HepG2 (cell line): ENCODE results near the gene ZNRF3. TPM values are rescaled to one million over a fixed set of nuclear protein-coding genes. Genes with fewer than 3 reads are reported as not detected.

ENCODE experiments used
- ARHGAP35 ChIP-seq: sonication (generic); formaldehyde crosslinking; IDR thresholded peaks from 2 replicates; pipeline ENCODE4 v1.9.0; 2022; ENCODE audit warnings: mild to moderate bottlenecking, inconsistent platforms, moderate library complexity, missing genetic modification reagents, borderline replicate concordance
- BORCS8-MEF2B ChIP-seq: sonication (generic); formaldehyde crosslinking; IDR thresholded peaks from 2 replicates; pipeline ENCODE4 v1.8.0; 2022; ENCODE audit warnings: mild to moderate bottlenecking, missing genetic modification reagents
- ERF ChIP-seq: IDR thresholded peaks from 2 replicates; pipeline ENCODE4 v1.6.1; 2018; ENCODE audit warnings: missing biosample characterization, missing genetic modification reagents
- GZF1 ChIP-seq: sonication (generic); formaldehyde crosslinking; IDR thresholded peaks from 2 replicates; pipeline ENCODE4 v1.5.1; 2020; ENCODE audit warnings: mild to moderate bottlenecking, missing genetic modification reagents
- HDAC6 ChIP-seq: fragments of 200-600 bp; sonication (generic); IDR thresholded peaks from 2 replicates; pipeline ENCODE4 v1.7.0; 2017; ENCODE audit warnings: mild to moderate bottlenecking, antibody characterized with exemption, low read length, low read depth
- MAFK ChIP-seq, 2 experiments: IDR thresholded peaks in 1 of 2; conservative IDR thresholded peaks in 1 of 2; 2 replicates each; pipeline ENCODE4 v1.6.1; 2011; ENCODE audit warnings: improper control_type of control experiment in 2 of 2, low read length in 2 of 2
- POLR2AphosphoS2 ChIP-seq: IDR thresholded peaks from 2 replicates; pipeline ENCODE4 v1.6.1; 2011; ENCODE audit warnings: low read depth, low read length, improper control_type of control experiment
- RAD51 ChIP-seq: fragments of 450-650 bp; IDR thresholded peaks from 2 replicates; pipeline ENCODE4 v1.6.1; 2016; ENCODE audit warnings: borderline replicate concordance
- REPIN1 ChIP-seq: sonication (generic); formaldehyde crosslinking; IDR thresholded peaks from 2 replicates; pipeline ENCODE4 v1.8.0; 2022; ENCODE audit warnings: missing genetic modification reagents, low read depth, mild to moderate bottlenecking, borderline replicate concordance
- RFXAP ChIP-seq: sonication (generic); formaldehyde crosslinking; IDR thresholded peaks from 2 replicates; pipeline ENCODE4 v1.4.0; 2020; ENCODE audit warnings: missing genetic modification reagents, borderline replicate concordance
- YEATS2 ChIP-seq: sonication (generic); formaldehyde crosslinking; IDR thresholded peaks from 2 replicates; pipeline ENCODE4 v1.4.0; 2020; ENCODE audit warnings: missing genetic modification reagents, borderline replicate concordance
- ZFP82 ChIP-seq: sonication (generic); formaldehyde crosslinking; IDR thresholded peaks from 2 replicates; pipeline ENCODE4 v1.5.1; 2020; ENCODE audit warnings: mild to moderate bottlenecking, missing genetic modification reagents, borderline replicate concordance
- ZNF292 ChIP-seq: sonication (generic); formaldehyde crosslinking; IDR thresholded peaks from 2 replicates; pipeline ENCODE4 v1.8.1; 2022; ENCODE audit warnings: mild to moderate bottlenecking, low read depth, missing genetic modification reagents, borderline replicate concordance
- ZNF432 ChIP-seq: sonication (generic); formaldehyde crosslinking; IDR thresholded peaks from 2 replicates; pipeline ENCODE4 v1.5.0; 2020; ENCODE audit warnings: missing genetic modification reagents, mild to moderate bottlenecking, borderline replicate concordance
- ZNF615 ChIP-seq: sonication (generic); formaldehyde crosslinking; IDR thresholded peaks from 2 replicates; pipeline ENCODE4 v1.5.0; 2020; ENCODE audit warnings: mild to moderate bottlenecking, missing genetic modification reagents, borderline replicate concordance
- ZNF646 ChIP-seq: sonication (generic); formaldehyde crosslinking; IDR thresholded peaks from 2 replicates; pipeline ENCODE4 v1.9.0; 2021; ENCODE audit warnings: mild to moderate bottlenecking, missing genetic modification reagents
- ZNF737 ChIP-seq: sonication (generic); formaldehyde crosslinking; IDR thresholded peaks from 2 replicates; pipeline ENCODE4 v1.5.0; 2020; ENCODE audit warnings: missing genetic modification reagents, mild to moderate bottlenecking, borderline replicate concordance
- ZNF777 ChIP-seq: sonication (generic); formaldehyde crosslinking; IDR thresholded peaks from 2 replicates; pipeline ENCODE4 v1.4.0; 2020; ENCODE audit warnings: missing genetic modification reagents
- polyA plus RNA-seq, 8 experiments: library from polyadenylated mRNA; depleted of rRNA in 3 of 8; stranded (reverse) in 7 of 8; unstranded in 1 of 8; fragments of >200 nt; fragmentation: Illumina TruSeq in 4 of 8; extraction: Trizol in 4 of 8; gene quantifications; 2 replicates each; pipeline versions ENCODE4 v1.2.1 to v1.2.3, GENCODE V29; 2011 to 2016; ENCODE audit warnings: low read depth in 4 of 8, missing spikeins in 1 of 8, mixed read lengths in 1 of 8; ENCODE audit not compliant: insufficient read depth in 1 of 8
- total RNA-seq, 5 experiments: library from RNA; depleted of rRNA; stranded (reverse); fragments of >200 nt; fragmentation: Illumina TruSeq; extraction: Trizol; gene quantifications; 2 replicates each; pipeline ENCODE4 v1.2.3, GENCODE V29; 2016; ENCODE audit warnings: low read depth in 1 of 5
- TF ChIP-seq, protein P1 (sequence below): sonication (generic); formaldehyde crosslinking; IDR thresholded peaks from 2 replicates; pipeline ENCODE4 v1.4.0; 2020; ENCODE audit warnings: missing genetic modification reagents
- TF ChIP-seq, protein P2 (sequence below): IDR thresholded peaks from 2 replicates; pipeline ENCODE4 v1.6.1; 2016; ENCODE audit warnings: low read depth, borderline replicate concordance

ZNRF3 gene
- total and polyA plus RNA-seq, 2 of the 13 experiments (the other 11 are each of a cell fraction or from before 2014, with no cell fraction given) = 20.3 to 36.7 TPM

DNA sequence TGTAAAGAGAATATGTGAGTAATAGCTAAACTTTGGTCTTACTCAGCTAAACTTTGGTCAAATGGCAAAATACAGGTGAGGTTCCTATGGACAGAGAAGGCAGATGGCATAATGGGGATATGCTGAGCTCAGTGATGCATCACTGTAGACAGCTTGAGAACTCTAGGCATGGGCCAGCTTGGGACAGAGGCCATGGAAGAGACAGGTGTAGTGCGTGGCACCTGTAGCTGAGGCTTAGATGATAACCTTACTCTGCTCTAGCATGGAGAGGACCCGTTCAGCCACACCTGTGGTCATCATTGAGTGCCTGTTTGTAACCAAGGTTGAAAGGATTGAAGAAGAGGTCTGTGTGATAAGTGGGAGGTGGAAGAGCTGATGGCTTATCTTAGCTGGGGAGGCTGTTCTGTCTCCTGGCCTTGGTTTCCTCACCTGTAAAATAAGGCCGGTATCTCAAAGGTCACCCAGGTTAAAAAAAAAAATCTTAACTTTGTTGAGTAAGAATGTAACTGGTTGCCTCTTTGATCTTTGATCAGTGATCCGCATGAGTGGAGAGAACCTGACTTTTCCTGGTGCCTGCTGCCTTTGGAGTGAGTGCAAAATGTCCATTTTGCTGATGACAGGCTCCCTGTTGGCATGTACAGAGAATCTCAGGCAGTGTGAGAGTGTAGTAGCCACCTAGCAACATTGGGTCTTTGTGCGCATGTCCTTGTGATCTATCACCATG is 48.6 kb downstream of the ZNRF3 start (continued):
- TF ChIP-seq, protein P1, sequence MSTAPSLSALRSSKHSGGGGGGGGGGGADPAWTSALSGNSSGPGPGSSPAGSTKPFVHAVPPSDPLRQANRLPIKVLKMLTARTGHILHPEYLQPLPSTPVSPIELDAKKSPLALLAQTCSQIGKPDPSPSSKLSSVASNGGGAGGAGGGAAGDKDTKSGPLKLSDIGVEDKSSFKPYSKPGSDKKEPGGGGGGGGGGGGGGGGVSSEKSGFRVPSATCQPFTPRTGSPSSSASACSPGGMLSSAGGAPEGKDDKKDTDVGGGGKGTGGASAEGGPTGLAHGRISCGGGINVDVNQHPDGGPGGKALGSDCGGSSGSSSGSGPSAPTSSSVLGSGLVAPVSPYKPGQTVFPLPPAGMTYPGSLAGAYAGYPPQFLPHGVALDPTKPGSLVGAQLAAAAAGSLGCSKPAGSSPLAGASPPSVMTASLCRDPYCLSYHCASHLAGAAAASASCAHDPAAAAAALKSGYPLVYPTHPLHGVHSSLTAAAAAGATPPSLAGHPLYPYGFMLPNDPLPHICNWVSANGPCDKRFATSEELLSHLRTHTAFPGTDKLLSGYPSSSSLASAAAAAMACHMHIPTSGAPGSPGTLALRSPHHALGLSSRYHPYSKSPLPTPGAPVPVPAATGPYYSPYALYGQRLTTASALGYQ = no peak
- TF ChIP-seq ERF (CRISPR knock-in tag) (peak; percentile 0; the same call in 1 of the 2 replicates), RAD51 (no peak), BORCS8-MEF2B (no peak), ARHGAP35 (CRISPR knock-in tag) (no peak), RFXAP (CRISPR knock-in tag) (no peak), ZNF432 (CRISPR knock-in tag) (no peak), ZNF615 (CRISPR knock-in tag) (no peak), ZFP82 (no peak), POLR2AphosphoS2 (no peak), MAFK (conservative IDR thresholded peaks at IDR 0.05 in 1 of 2, IDR thresholded peaks at IDR 0.05 in 1 of 2; ENCODE audit: low read length in 2 of 2) (peak; percentile 34 to 54; a peak in 2 of 4 replicates), ZNF646 (CRISPR knock-in tag) (no peak), HDAC6 (no peak), GZF1 (CRISPR knock-in tag) (no peak), ZNF777 (CRISPR knock-in tag) (no peak), REPIN1 (CRISPR knock-in tag) (0 out of 2 replicates have a peak, but pooled peaks have one; percentile 45), YEATS2 (CRISPR knock-in tag) (no peak), ZNF737 (CRISPR knock-in tag) (no peak), ZNF292 (CRISPR knock-in tag) (peak; percentile 71; the same call in 1 of the 2 replicates)
- TF ChIP-seq, protein P2, sequence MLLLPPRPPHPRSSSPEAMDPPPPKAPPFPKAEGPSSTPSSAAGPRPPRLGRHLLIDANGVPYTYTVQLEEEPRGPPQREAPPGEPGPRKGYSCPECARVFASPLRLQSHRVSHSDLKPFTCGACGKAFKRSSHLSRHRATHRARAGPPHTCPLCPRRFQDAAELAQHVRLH (CRISPR knock-in tag) = 0 out of 2 replicates have a peak, but pooled peaks have one; percentile 67
